Myocyte (in vitro differentiated cells): Measurements from ENCODE around the gene RECQL5. TPM values are rescaled to one million over a fixed set of nuclear protein-coding genes. Genes with fewer than 3 reads are reported as not detected.
A peak's percentile ranks its signal among the peaks of the same experiment; 100 is the strongest.

Source experiments
- DNase-seq: peaks from one replicate; pipeline ENCODE4 v3.0.0-alpha.2; 2012; ENCODE audit warnings: low read depth
- polyA plus RNA-seq: library from polyadenylated mRNA; unstranded; fragments of >200 nt; gene quantifications from one replicate; pipeline ENCODE4 v1.2.1, GENCODE V29; 2012; ENCODE audit warnings: missing spikeins
- total RNA-seq: library from RNA; depleted of rRNA; stranded (reverse); fragments of >200 nt; gene quantifications from 2 replicates; pipeline ENCODE4 v1.2.3, GENCODE V29; 2014

The RECQL5 gene
- 19.9 and 20.7 TPM in 2 replicates for total RNA-seq
- polyA plus RNA-seq: 23.7 TPM

- peak; percentile 99 for DNase-seq
Measured at GRCh38 chr17:75666959-75667790, at the start of gene RECQL5, which contains the start of gene SAP30BP. RECQL5 (minus strand) TSS chr17:75667154; CDS start chr17:75666557, 597 bp downstream. SAP30BP (plus strand) TSS chr17:75667338; CDS start chr17:75667373, 35 bp downstream.

- DNase-seq: no peak
Measured at GRCh38 chr17:75712446-75712845, 45.5 kb upstream of the RECQL5 start.

- no peak for DNase-seq
Measured at GRCh38 chr17:75707079-75707571, 40.2 kb upstream of the RECQL5 start.

- no peak for DNase-seq
Measured at GRCh38 chr17:75706042-75706728, 39.2 kb upstream of the RECQL5 start.

- no peak for DNase-seq
Measured at GRCh38 chr17:75704963-75705875, 38.3 kb upstream of the RECQL5 start.

- DNase-seq: no peak
Measured at GRCh38 chr17:75703591-75703990, 36.6 kb upstream of the RECQL5 start.

GRCh38 chr17:75703191-75703590, 36.2 kb upstream of the RECQL5 start:
- no peak for DNase-seq

- DNase-seq: no peak
Measured at GRCh38 chr17:75701288-75701687, 34.3 kb upstream of the RECQL5 start.

- DNase-seq: peak; percentile 47
Measured at GRCh38 chr17:75698659-75699058, 31.7 kb upstream of the RECQL5 start.

- DNase-seq: no peak
Measured at GRCh38 chr17:75697651-75698291, 30.8 kb upstream of the RECQL5 start.

GRCh38 chr17:75695830-75696271, 28.9 kb upstream of the RECQL5 start:
- DNase-seq: peak; percentile 99

- DNase-seq: no peak
Measured at GRCh38 chr17:75695141-75695829, 28.3 kb upstream of the RECQL5 start.

GRCh38 chr17:75694536-75694935, 27.6 kb upstream of the RECQL5 start:
- peak; percentile 69 for DNase-seq

- DNase-seq: peak; percentile 100
Measured at GRCh38 chr17:75693500-75694481, 26.8 kb upstream of the RECQL5 start.

- no peak for DNase-seq
Measured at GRCh38 chr17:75692976-75693375, 26.0 kb upstream of the RECQL5 start.

GRCh38 chr17:75691801-75692626, 25.1 kb upstream of the RECQL5 start:
- no peak for DNase-seq

GRCh38 chr17:75691371-75691791, 24.4 kb upstream of the RECQL5 start:
- peak; percentile 56 for DNase-seq

- no peak for DNase-seq
Measured at GRCh38 chr17:75689441-75689873, 22.5 kb upstream of the RECQL5 start.
